Tibial nerve (tissue), 4 donors: ENCODE data around the gene GPR21.

Source experiments
- EP300 ChIP-seq, 2 donors: sonication (generic); formaldehyde crosslinking; IDR thresholded peaks; one replicate each; pipeline ENCODE4 v1.6.1; 2017; ENCODE audit warnings: antibody characterized with exemption in 2 of 2, mild to moderate bottlenecking in 1 of 2
- TF ChIP-seq, protein P1 (sequence below), 5 experiments: fragments of 200-600 bp in 3 of 5; fragments of 450-650 bp in 2 of 5; sonication (generic) in 3 of 5; IDR thresholded peaks; one replicate each; pipeline ENCODE4 v1.5.1; 2016 to 2019; ENCODE audit warnings: antibody characterized with exemption in 5 of 5, mild to moderate bottlenecking in 3 of 5, moderate library complexity in 2 of 5

DNA sequence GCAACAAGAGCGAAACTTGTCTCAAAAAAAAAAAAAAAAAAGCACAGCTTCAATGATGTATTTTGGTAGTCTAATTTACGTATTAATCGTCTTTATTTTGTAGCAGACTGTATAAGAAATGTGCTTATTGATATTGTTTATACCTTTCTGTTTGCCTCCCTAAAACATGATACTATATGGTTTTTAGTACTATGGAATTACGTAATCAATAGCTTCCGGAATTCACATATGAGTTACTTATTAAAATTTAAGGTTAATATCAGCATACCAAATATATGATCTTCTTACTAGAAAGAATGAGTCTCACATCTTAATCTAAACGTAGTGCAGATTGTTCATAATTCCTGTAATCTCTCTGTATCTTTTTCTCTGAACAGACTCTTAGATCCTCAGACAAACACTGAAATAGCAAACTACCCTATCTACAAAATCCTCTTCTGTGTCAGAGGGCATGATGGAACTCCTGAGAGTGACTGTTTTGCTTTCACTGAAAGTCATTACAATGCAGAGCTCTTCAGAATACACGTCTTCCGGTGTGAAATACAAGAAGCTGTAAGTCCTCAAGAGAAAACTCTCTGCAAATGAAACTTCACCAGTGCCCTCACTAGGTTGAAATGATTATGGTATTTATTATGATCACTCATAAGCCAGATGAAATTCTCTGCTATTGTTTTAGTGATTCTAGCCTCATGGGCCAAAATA lies 44.4 kb upstream of the GPR21 start:
- no peak for TF ChIP-seq EP300 (IDR thresholded peaks at IDR 0.05)
- TF ChIP-seq, protein P1, sequence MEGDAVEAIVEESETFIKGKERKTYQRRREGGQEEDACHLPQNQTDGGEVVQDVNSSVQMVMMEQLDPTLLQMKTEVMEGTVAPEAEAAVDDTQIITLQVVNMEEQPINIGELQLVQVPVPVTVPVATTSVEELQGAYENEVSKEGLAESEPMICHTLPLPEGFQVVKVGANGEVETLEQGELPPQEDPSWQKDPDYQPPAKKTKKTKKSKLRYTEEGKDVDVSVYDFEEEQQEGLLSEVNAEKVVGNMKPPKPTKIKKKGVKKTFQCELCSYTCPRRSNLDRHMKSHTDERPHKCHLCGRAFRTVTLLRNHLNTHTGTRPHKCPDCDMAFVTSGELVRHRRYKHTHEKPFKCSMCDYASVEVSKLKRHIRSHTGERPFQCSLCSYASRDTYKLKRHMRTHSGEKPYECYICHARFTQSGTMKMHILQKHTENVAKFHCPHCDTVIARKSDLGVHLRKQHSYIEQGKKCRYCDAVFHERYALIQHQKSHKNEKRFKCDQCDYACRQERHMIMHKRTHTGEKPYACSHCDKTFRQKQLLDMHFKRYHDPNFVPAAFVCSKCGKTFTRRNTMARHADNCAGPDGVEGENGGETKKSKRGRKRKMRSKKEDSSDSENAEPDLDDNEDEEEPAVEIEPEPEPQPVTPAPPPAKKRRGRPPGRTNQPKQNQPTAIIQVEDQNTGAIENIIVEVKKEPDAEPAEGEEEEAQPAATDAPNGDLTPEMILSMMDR (IDR thresholded peaks at IDR 0.05), result no peak
